ENCODE results near the gene CPNE8.

DNA sequence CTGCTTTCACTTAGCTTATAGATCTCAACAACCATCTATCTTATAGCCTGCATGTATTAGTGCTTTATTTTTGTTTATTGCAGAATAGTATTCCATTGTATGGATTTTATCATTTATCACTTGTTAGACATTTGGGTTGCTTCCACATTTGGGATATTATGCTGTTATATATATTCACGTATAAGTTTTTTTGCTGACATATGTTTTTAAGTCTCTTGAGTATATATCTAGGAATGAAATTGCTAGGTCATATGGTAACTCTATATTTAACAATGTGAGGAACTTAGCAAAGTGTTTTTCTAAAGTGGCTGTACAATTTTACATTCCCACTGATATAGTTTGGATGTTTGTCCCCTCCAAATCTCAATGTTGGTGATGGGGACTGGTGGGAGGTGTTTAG lies 208.1 kb downstream of the CPNE8 start:
- no peak for TF ChIP-seq POLR2AphosphoS5 (IDR thresholded peaks at IDR 0.05)
- TF ChIP-seq, protein P1, sequence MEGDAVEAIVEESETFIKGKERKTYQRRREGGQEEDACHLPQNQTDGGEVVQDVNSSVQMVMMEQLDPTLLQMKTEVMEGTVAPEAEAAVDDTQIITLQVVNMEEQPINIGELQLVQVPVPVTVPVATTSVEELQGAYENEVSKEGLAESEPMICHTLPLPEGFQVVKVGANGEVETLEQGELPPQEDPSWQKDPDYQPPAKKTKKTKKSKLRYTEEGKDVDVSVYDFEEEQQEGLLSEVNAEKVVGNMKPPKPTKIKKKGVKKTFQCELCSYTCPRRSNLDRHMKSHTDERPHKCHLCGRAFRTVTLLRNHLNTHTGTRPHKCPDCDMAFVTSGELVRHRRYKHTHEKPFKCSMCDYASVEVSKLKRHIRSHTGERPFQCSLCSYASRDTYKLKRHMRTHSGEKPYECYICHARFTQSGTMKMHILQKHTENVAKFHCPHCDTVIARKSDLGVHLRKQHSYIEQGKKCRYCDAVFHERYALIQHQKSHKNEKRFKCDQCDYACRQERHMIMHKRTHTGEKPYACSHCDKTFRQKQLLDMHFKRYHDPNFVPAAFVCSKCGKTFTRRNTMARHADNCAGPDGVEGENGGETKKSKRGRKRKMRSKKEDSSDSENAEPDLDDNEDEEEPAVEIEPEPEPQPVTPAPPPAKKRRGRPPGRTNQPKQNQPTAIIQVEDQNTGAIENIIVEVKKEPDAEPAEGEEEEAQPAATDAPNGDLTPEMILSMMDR (IDR thresholded peaks at IDR 0.05): no peak
- no peak for TF ChIP-seq POLR2A (IDR thresholded peaks at IDR 0.05)
- TF ChIP-seq EP300 (IDR thresholded peaks at IDR 0.05): no peak
